WTC11 (cell line): ENCODE results near the gene CCHCR1. TPM values are rescaled to one million over a fixed set of nuclear protein-coding genes. Genes with fewer than 3 reads are reported as not detected.

Source experiments
- ATAC-seq: fragments of 200-7000 bp; cut with Tn5 transposase; 2 replicates; pipeline ENCODE4 v1.10.0; 2021; ENCODE audit warnings: mild to moderate bottlenecking, moderate library complexity
- CTCF ChIA-PET: fragments of 300-600 bp; sonication (Branson Sonifier 250); formaldehyde crosslinking; loops from one replicate; lab custom pipeline; 2021; ENCODE audit warnings: antibody characterized with exemption; lab: Charles Lee
- POLR2A ChIA-PET: fragments of 350-600 bp; sonication (Branson Sonifier 250); formaldehyde crosslinking; loops from one replicate; lab custom pipeline; 2021; ENCODE audit warnings: antibody characterized with exemption; lab: Charles Lee
- DNase-seq: peaks from one replicate; pipeline ENCODE4 v3.0.0; 2021; ENCODE audit warnings: low spot score
- H3K27ac Mint-ChIP-seq: 2 replicates; pipeline ENCODE4 v1.8.0; 2021; ENCODE audit warnings: mixed read lengths
- H3K27me3 Mint-ChIP-seq: 2 replicates; pipeline ENCODE4 v1.8.0; 2021; ENCODE audit warnings: low read depth, mild to moderate bottlenecking, moderate library complexity, mixed read lengths
- H3K36me3 Mint-ChIP-seq: 2 replicates; pipeline ENCODE4 v1.8.0; 2021; ENCODE audit warnings: mixed read lengths
- H3K4me1 Mint-ChIP-seq: 2 replicates; pipeline ENCODE4 v1.8.0; 2022; ENCODE audit warnings: mixed read lengths
- H3K4me3 Mint-ChIP-seq: 2 replicates; pipeline ENCODE4 v1.8.0; 2021; ENCODE audit warnings: mild to moderate bottlenecking, moderate library complexity, mixed read lengths
- H3K9me3 Mint-ChIP-seq: 2 replicates; pipeline ENCODE4 v1.8.0; 2021; ENCODE audit warnings: mixed read lengths
- CDX4 ChIP-seq: fragments of 250-450 bp; sonication (Bioruptor Pico); IDR thresholded peaks from 2 replicates; pipeline ENCODE4 v1.9.0; 2021; ENCODE audit warnings: moderate library complexity, mild to moderate bottlenecking, inconsistent platforms, borderline replicate concordance
- CREB1 ChIP-seq: sonication (generic); formaldehyde crosslinking; IDR thresholded peaks from 2 replicates; pipeline ENCODE4 v1.8.0; 2023; ENCODE audit warnings: mild to moderate bottlenecking, missing genetic modification reagents
- E2F1 ChIP-seq: sonication (generic); formaldehyde crosslinking; IDR thresholded peaks from 2 replicates; pipeline ENCODE4 v1.8.0; 2022; ENCODE audit warnings: mild to moderate bottlenecking, missing genetic modification reagents
- E2F4 ChIP-seq: sonication (generic); formaldehyde crosslinking; IDR thresholded peaks from 2 replicates; pipeline ENCODE4 v1.8.1; 2022; ENCODE audit warnings: low read depth, mild to moderate bottlenecking, moderate library complexity, missing genetic modification reagents, borderline replicate concordance
- E2F5 ChIP-seq: sonication (generic); formaldehyde crosslinking; IDR thresholded peaks from 2 replicates; pipeline ENCODE4 v1.8.1; 2022; ENCODE audit warnings: mild to moderate bottlenecking, moderate library complexity, missing genetic modification reagents
- ERG ChIP-seq: fragments of 250-450 bp; sonication (Bioruptor Pico); IDR thresholded peaks from 2 replicates; pipeline ENCODE4 v1.8.0; 2021; ENCODE audit warnings: mild to moderate bottlenecking
- GTF2I ChIP-seq: fragments of 250-450 bp; sonication (Bioruptor Pico); conservative IDR thresholded peaks from 2 replicates; pipeline ENCODE4 v1.4.0; 2021; ENCODE audit warnings: mild to moderate bottlenecking
- JUN ChIP-seq: sonication (generic); formaldehyde crosslinking; IDR thresholded peaks from 2 replicates; pipeline ENCODE4 v1.8.0; 2023; ENCODE audit warnings: mild to moderate bottlenecking, missing genetic modification reagents
- MLX ChIP-seq: sonication (generic); formaldehyde crosslinking; IDR thresholded peaks from 2 replicates; pipeline ENCODE4 v1.8.1; 2023; ENCODE audit warnings: mild to moderate bottlenecking, missing genetic modification reagents, moderate library complexity
- NFATC4 ChIP-seq: fragments of 250-450 bp; sonication (Bioruptor Pico); IDR thresholded peaks from 2 replicates; pipeline ENCODE4 v1.9.0; 2021; ENCODE audit warnings: mild to moderate bottlenecking
- NFYB ChIP-seq: sonication (generic); formaldehyde crosslinking; conservative IDR thresholded peaks from 2 replicates; pipeline ENCODE4 v1.8.0; 2022; ENCODE audit warnings: low read depth, missing genetic modification reagents
- NR1H2 ChIP-seq: sonication (generic); formaldehyde crosslinking; IDR thresholded peaks from 2 replicates; pipeline ENCODE4 v1.9.0; 2021; ENCODE audit warnings: mild to moderate bottlenecking, moderate library complexity, missing genetic modification reagents
- PRDM15 ChIP-seq: sonication (generic); formaldehyde crosslinking; IDR thresholded peaks from 2 replicates; pipeline ENCODE4 v1.8.0; 2022; ENCODE audit warnings: missing genetic modification reagents
- PRRX2 ChIP-seq: fragments of 250-450 bp; sonication (Bioruptor Pico); IDR thresholded peaks from 2 replicates; pipeline ENCODE4 v1.8.0; 2021; ENCODE audit warnings: mild to moderate bottlenecking
- SOX15 ChIP-seq: fragments of 250-450 bp; sonication (Bioruptor Pico); IDR thresholded peaks from 2 replicates; pipeline ENCODE4 v1.9.0; 2021; ENCODE audit warnings: mild to moderate bottlenecking
- USF1 ChIP-seq: sonication (generic); formaldehyde crosslinking; IDR thresholded peaks from 2 replicates; pipeline ENCODE4 v1.8.0; 2022; ENCODE audit warnings: mild to moderate bottlenecking, missing genetic modification reagents
- ZNF219 ChIP-seq: sonication (generic); formaldehyde crosslinking; IDR thresholded peaks from 2 replicates; pipeline ENCODE4 v1.8.0; 2023; ENCODE audit warnings: missing genetic modification reagents, mild to moderate bottlenecking, borderline replicate concordance
- ZNF317 ChIP-seq: sonication (generic); formaldehyde crosslinking; IDR thresholded peaks from 2 replicates; pipeline ENCODE4 v1.8.1; 2023; ENCODE audit warnings: low read depth, mild to moderate bottlenecking, moderate library complexity, missing genetic modification reagents, borderline replicate concordance
- total RNA-seq: library from RNA; stranded (reverse); gene quantifications from 3 replicates; pipeline ENCODE4 v1.2.3, GENCODE V29; 2021

CCHCR1 gene
- total RNA-seq, 1 experiment from 2014 or later, result 58.7 TPM

- Mint-ChIP-seq H3K9me3 (no peaks in the 10 kb centered on the region), H3K36me3 (no peaks in the 10 kb centered on the region), H3K27ac (no peak overlapping the region), H3K27me3 (peaks cover 32% of the 10 kb centered on the region), H3K4me3 (no peak overlapping the region), H3K4me1 (peaks cover 39% of the 10 kb centered on the region)
- ChIA-PET CTCF (interaction anchor here (1.2 to 11.0 kb wide), 9 partner anchors 9 to 570 kb away, joined by 3 to 90 read pairs (median 7); partner anchors contain the start of gene TCF19), POLR2A (no interaction called here)
- DNase-seq (no peak), ATAC-seq (no peak)
- TF ChIP-seq ERG (CRISPR knock-in tag) (no peak), ZNF317 (no peak), NR1H2 (no peak), JUN (no peak), CREB1 (CRISPR knock-in tag) (no peak)
Measured at GRCh38 chr6:31111712-31112111, 45.9 kb downstream of the CCHCR1 start.

- Mint-ChIP-seq H3K9me3 (no peaks in the 10 kb centered on the region), H3K36me3 (no peaks in the 10 kb centered on the region), H3K27me3 (peaks cover 31% of the 10 kb centered on the region), H3K27ac (0 out of 2 replicates have a peak overlapping the region, but pooled peaks have one; percentile 41), H3K4me1 (peaks cover 39% of the 10 kb centered on the region)
- DNase-seq (no peak), ATAC-seq (peak; percentile 71)
- TF ChIP-seq NFATC4 (CRISPR knock-in tag) (no peak), MLX (CRISPR knock-in tag) (no peak), GTF2I (CRISPR knock-in tag) (no peak)
- TF ChIP-seq, all 79 proteins: peak for 0
- ChIA-PET CTCF (interaction anchor here (0.6 to 11.0 kb wide), 15 partner anchors 8 to 570 kb away, joined by 3 to 90 read pairs (median 4); partner anchors contain the start of gene TCF19), POLR2A (no interaction called here)
- H3K4me3 Mint-ChIP-seq, result no peak overlapping the region
Measured at GRCh38 chr6:31110825-31111582, 46.6 kb downstream of the CCHCR1 start.

- peaks cover 19% of the 10 kb centered on the region for H3K27me3 Mint-ChIP-seq
- TF ChIP-seq NFYB (CRISPR knock-in tag), result no peak
- TF ChIP-seq USF1 (CRISPR knock-in tag), result no peak
- TF ChIP-seq E2F5 (CRISPR knock-in tag), result no peak
- no peak for TF ChIP-seq ZNF219 (CRISPR knock-in tag)
- no peak for TF ChIP-seq E2F1 (CRISPR knock-in tag)
- no peak for TF ChIP-seq PRRX2 (CRISPR knock-in tag)
- TF ChIP-seq CDX4 (CRISPR knock-in tag), result no peak
- no peak for TF ChIP-seq SOX15 (CRISPR knock-in tag)
- TF ChIP-seq PRDM15, result no peak
- no peak for TF ChIP-seq E2F4 (CRISPR knock-in tag)
- no peaks in the 10 kb centered on the region for H3K9me3 Mint-ChIP-seq
- no peak overlapping the region for H3K27ac Mint-ChIP-seq
- H3K36me3 Mint-ChIP-seq, result no peaks in the 10 kb centered on the region
- CTCF ChIA-PET, result no interaction called here
- DNase-seq (no peak), ATAC-seq (no peak)
- no peak overlapping the region for H3K4me3 Mint-ChIP-seq
- POLR2A ChIA-PET, result no interaction called here
- peaks cover 19% of the 10 kb centered on the region for H3K4me1 Mint-ChIP-seq
Measured at GRCh38 chr6:31107052-31107451, 50.5 kb downstream of the CCHCR1 start.
